Measurements from ENCODE around the gene NECTIN4.

DNA sequence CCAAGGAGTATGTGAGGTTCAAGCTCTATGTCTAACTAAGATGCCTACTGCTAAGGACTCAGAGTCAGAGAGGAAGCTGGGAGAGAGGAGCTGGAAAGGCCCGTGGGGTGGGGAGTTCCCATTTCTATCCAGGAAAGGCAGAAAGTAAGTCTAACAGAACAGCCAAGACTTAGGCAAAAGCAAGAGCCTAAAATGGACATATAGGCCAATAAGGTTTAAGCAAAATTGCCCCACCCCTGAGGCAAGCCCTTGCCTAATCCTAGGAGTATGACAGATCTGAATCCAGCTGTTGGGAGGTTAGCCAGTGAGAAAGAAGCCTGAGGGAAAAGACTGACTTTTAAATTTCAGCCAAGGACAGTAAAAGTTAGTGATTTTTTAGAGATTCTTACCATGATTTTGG is 7.2 kb upstream of the NECTIN4 start:
- TF ChIP-seq, protein P1, sequence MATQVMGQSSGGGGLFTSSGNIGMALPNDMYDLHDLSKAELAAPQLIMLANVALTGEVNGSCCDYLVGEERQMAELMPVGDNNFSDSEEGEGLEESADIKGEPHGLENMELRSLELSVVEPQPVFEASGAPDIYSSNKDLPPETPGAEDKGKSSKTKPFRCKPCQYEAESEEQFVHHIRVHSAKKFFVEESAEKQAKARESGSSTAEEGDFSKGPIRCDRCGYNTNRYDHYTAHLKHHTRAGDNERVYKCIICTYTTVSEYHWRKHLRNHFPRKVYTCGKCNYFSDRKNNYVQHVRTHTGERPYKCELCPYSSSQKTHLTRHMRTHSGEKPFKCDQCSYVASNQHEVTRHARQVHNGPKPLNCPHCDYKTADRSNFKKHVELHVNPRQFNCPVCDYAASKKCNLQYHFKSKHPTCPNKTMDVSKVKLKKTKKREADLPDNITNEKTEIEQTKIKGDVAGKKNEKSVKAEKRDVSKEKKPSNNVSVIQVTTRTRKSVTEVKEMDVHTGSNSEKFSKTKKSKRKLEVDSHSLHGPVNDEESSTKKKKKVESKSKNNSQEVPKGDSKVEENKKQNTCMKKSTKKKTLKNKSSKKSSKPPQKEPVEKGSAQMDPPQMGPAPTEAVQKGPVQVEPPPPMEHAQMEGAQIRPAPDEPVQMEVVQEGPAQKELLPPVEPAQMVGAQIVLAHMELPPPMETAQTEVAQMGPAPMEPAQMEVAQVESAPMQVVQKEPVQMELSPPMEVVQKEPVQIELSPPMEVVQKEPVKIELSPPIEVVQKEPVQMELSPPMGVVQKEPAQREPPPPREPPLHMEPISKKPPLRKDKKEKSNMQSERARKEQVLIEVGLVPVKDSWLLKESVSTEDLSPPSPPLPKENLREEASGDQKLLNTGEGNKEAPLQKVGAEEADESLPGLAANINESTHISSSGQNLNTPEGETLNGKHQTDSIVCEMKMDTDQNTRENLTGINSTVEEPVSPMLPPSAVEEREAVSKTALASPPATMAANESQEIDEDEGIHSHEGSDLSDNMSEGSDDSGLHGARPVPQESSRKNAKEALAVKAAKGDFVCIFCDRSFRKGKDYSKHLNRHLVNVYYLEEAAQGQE (IDR thresholded peaks at IDR 0.05; ENCODE audit: borderline replicate concordance in 1 of 2, low read depth in 1 of 2, low read length in 2 of 2) = no peak
- TF ChIP-seq SAP130 (CRISPR knock-in tag; IDR thresholded peaks at IDR 0.05; ENCODE audit: low read depth) = no peak
- no peak for TF ChIP-seq BRD4 (CRISPR knock-in tag; IDR thresholded peaks at IDR 0.05)

All from HepG2 (cell line).